Transverse colon (tissue), 4 donors: Measurements from ENCODE around the gene SLC13A3.

Experiments
- CTCF ChIP-seq, 5 experiments: fragments of 200-600 bp in 3 of 5; fragments of 450-650 bp in 2 of 5; sonication (generic) in 3 of 5; IDR thresholded peaks; 1 replicate in 2 of 5; 2 replicates in 3 of 5; pipeline ENCODE4 v1.5.1; 2016 to 2017; ENCODE audit warnings: antibody characterized with exemption in 5 of 5, inconsistent platforms in 3 of 5, mild to moderate bottlenecking in 2 of 5, moderate library complexity in 1 of 5
- POLR2A ChIP-seq: fragments of 450-650 bp; IDR thresholded peaks from one replicate; pipeline ENCODE4 v1.6.1; 2016; ENCODE audit warnings: antibody characterized with exemption, mild to moderate bottlenecking, moderate library complexity
- POLR2AphosphoS5 ChIP-seq, 3 donors: sonication (generic); formaldehyde crosslinking; IDR thresholded peaks; one replicate each; pipeline ENCODE4 v1.6.1; 2016; ENCODE audit warnings: antibody characterized with exemption in 3 of 3

GRCh38 chr20:46629341-46629740 lies 21.9 kb downstream of the SLC13A3 start:
- no peak for TF ChIP-seq CTCF (IDR thresholded peaks at IDR 0.05)
- no peak for TF ChIP-seq POLR2A
- no peak for TF ChIP-seq POLR2AphosphoS5 (IDR thresholded peaks at IDR 0.05)
